PC-9 (cell line): ENCODE results near the gene GRHPR. TPM values are rescaled to one million over a fixed set of nuclear protein-coding genes. Genes with fewer than 3 reads are reported as not detected.

Source experiments
- BruUV-seq: library from RNA; stranded (reverse); fragments of 400-500 nt; replicated peaks from 2 replicates; lab custom pipeline; 2021; lab: Mats Ljungman, UMichigan
- CTCF ChIA-PET: fragments of 300-600 bp; sonication (Branson Sonifier 250); formaldehyde crosslinking; loops from one replicate; lab custom pipeline; 2022; ENCODE audit warnings: antibody characterized with exemption; lab: Charles Lee
- POLR2A ChIA-PET: fragments of 300-600 bp; sonication (Branson Sonifier 250); formaldehyde crosslinking; loops from one replicate; lab custom pipeline; 2022; ENCODE audit warnings: antibody characterized with exemption; ENCODE audit not compliant: unreplicated experiment; lab: Charles Lee
- DNase-seq, 2 experiments: peaks; one replicate each; pipeline versions ENCODE4 v3.0.0 to v3.0.0-alpha.2; 2015 to 2022; ENCODE audit warnings: mixed read lengths in 1 of 2
- H2AFZ ChIP-seq: fragments of 200-600 bp; sonication (generic); 2 replicates; pipeline ENCODE4 v1.8.1; 2017; ENCODE audit warnings: antibody characterized with exemption
- H3F3A ChIP-seq: fragments of 200-600 bp; sonication (generic); 2 replicates; pipeline ENCODE4 v1.8.1; 2017; ENCODE audit warnings: antibody characterized with exemption, mild to moderate bottlenecking, low read depth; ENCODE audit not compliant: insufficient read depth
- H3K27ac ChIP-seq: fragments of 200-600 bp; sonication (generic); 2 replicates; pipeline ENCODE4 v1.6.1; 2016; ENCODE audit warnings: mixed run types
- H3K27me3 ChIP-seq: fragments of 200-600 bp; sonication (generic); 2 replicates; pipeline ENCODE4 v1.6.1; 2016; ENCODE audit warnings: low read depth, mixed run types; ENCODE audit not compliant: insufficient read depth
- H3K36me3 ChIP-seq: fragments of 200-600 bp; sonication (generic); 2 replicates; pipeline ENCODE4 v1.6.1; 2016; ENCODE audit warnings: low read depth, mixed run types
- H3K4me1 ChIP-seq: fragments of 200-600 bp; sonication (generic); replicated peaks from 2 replicates; pipeline ENCODE4 v1.6.1; 2016; ENCODE audit warnings: mixed run types; ENCODE audit not compliant: insufficient read depth
- H3K4me2 ChIP-seq: fragments of 200-600 bp; sonication (generic); 2 replicates; pipeline ENCODE4 v1.6.1; 2017; ENCODE audit warnings: mixed run types
- H3K4me3 ChIP-seq: fragments of 200-600 bp; sonication (generic); 2 replicates; pipeline ENCODE4 v1.6.1; 2016; ENCODE audit warnings: mixed run types
- H3K79me2 ChIP-seq: fragments of 200-600 bp; sonication (generic); 2 replicates; pipeline ENCODE4 v1.6.1; 2017; ENCODE audit warnings: low read depth, mixed run types
- H3K9me2 ChIP-seq: fragments of 200-600 bp; sonication (generic); 2 replicates; pipeline ENCODE4 v1.8.1; 2017; ENCODE audit warnings: mild to moderate bottlenecking; ENCODE audit not compliant: insufficient read depth
- H3K9me3 ChIP-seq: fragments of 200-600 bp; sonication (generic); 2 replicates; pipeline ENCODE4 v1.8.1; 2016; ENCODE audit warnings: low read depth; ENCODE audit not compliant: insufficient read depth
- H4K20me1 ChIP-seq: fragments of 200-600 bp; sonication (generic); 2 replicates; pipeline ENCODE4 v1.8.1; 2017; ENCODE audit not compliant: insufficient read depth
- EZH2 ChIP-seq: fragments of 200-600 bp; sonication (generic); IDR thresholded peaks from 2 replicates; pipeline ENCODE4 v1.8.0; 2017; ENCODE audit warnings: antibody characterized with exemption, low read depth
- intact Hi-C: fragments of 100-400 bp; cut with micrococcal nuclease; formaldehyde crosslinking; loops from one replicate; pipeline ENCODE4 v1.10.0; 2022; ENCODE audit not compliant: unreplicated experiment
- total RNA-seq: library from RNA; stranded (reverse); gene quantifications from 2 replicates; pipeline ENCODE4 v1.2.3, GENCODE V29; 2021
- TF ChIP-seq, protein P1 (sequence below): fragments of 200-600 bp; sonication (generic); conservative IDR thresholded peaks from 2 replicates; pipeline ENCODE4 v1.6.1; 2017; ENCODE audit warnings: mixed run types, antibody characterized with exemption, mild to moderate bottlenecking, moderate library complexity

The GRHPR gene
- total RNA-seq, 1 experiment from 2014 or later: 77.2 TPM

DNA sequence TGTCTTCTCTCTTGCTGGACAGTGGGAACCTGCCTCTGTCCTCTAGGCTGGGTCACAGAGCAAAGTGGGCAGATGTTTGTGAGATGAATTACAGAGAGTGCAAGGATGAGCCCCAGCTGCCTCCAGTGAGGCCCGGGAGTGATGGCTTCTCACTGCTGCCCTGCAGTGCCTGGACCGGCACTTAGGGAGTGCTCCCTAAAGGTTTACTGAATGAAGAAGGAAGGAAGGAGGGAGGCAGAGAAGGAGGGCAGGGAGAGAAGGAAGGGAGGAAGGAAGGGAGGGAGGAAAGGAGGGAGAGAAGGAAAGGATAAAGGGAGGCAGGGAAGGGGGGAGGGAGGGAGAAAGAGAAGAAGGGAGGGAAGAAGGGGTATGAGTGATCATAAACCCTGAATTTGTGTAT, 42.7 kb upstream of the GRHPR start:
- no peak overlapping the region for H3K4me2 ChIP-seq
- H3K9me2 ChIP-seq: no peaks in the 10 kb centered on the region
- H4K20me1 ChIP-seq: no peaks in the 10 kb centered on the region
- TF ChIP-seq, protein P1, sequence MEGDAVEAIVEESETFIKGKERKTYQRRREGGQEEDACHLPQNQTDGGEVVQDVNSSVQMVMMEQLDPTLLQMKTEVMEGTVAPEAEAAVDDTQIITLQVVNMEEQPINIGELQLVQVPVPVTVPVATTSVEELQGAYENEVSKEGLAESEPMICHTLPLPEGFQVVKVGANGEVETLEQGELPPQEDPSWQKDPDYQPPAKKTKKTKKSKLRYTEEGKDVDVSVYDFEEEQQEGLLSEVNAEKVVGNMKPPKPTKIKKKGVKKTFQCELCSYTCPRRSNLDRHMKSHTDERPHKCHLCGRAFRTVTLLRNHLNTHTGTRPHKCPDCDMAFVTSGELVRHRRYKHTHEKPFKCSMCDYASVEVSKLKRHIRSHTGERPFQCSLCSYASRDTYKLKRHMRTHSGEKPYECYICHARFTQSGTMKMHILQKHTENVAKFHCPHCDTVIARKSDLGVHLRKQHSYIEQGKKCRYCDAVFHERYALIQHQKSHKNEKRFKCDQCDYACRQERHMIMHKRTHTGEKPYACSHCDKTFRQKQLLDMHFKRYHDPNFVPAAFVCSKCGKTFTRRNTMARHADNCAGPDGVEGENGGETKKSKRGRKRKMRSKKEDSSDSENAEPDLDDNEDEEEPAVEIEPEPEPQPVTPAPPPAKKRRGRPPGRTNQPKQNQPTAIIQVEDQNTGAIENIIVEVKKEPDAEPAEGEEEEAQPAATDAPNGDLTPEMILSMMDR: no peak
- no peak for TF ChIP-seq EZH2
- BruUV-seq: no TSS peak
- no peaks in the 10 kb centered on the region for H3K27me3 ChIP-seq
- H3K9me3 ChIP-seq: no peaks in the 10 kb centered on the region
- H3K36me3 ChIP-seq: no peaks in the 10 kb centered on the region
- no peak overlapping the region for H2AFZ ChIP-seq
- no peak for DNase-seq
- H3K27ac ChIP-seq: no peak overlapping the region
- no peaks in the 10 kb centered on the region for H3F3A ChIP-seq
- no peaks in the 10 kb centered on the region for H3K79me2 ChIP-seq
- no peaks in the 10 kb centered on the region for H3K4me1 ChIP-seq
- CTCF ChIA-PET: no interaction called here
- intact Hi-C loops: no loop called here
- H3K4me3 ChIP-seq: no peak overlapping the region
- POLR2A ChIA-PET: no interaction called here

DNA sequence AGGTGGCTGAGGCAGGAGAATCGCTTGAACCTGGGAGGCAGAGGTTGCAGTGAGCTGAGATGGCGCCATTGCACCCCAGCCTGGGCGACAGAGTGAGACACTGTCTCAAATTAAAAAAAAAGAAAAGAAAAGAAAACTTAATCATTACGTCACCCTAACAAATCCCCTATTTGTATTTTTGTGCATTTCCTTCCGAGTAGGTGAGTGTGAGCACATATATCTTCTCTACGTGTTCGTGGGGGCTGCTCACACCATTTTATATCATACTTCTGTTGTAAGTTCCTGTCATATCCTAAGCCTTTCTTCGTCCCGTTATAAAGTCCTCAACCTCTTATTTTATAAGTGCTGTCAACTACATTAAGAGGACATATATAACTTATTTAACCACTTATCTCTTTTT, 41.9 kb upstream of the GRHPR start:
- Histone ChIP-seq H3K4me1 (no peaks in the 10 kb centered on the region), H3K9me3 (no peaks in the 10 kb centered on the region), H4K20me1 (no peaks in the 10 kb centered on the region), H3K27ac (no peak overlapping the region), H3K4me2 (no peak overlapping the region), H2AFZ (no peak overlapping the region), H3K4me3 (no peak overlapping the region), H3K27me3 (no peaks in the 10 kb centered on the region), H3F3A (no peaks in the 10 kb centered on the region), H3K9me2 (no peaks in the 10 kb centered on the region), H3K36me3 (no peaks in the 10 kb centered on the region), H3K79me2 (no peaks in the 10 kb centered on the region)
- ChIA-PET POLR2A (no interaction called here), CTCF (no interaction called here)
- no TSS peak for BruUV-seq
- TF ChIP-seq, protein P1: no peak
- TF ChIP-seq EZH2: no peak
- DNase-seq: no peak
- intact Hi-C loops: no loop called here

DNA sequence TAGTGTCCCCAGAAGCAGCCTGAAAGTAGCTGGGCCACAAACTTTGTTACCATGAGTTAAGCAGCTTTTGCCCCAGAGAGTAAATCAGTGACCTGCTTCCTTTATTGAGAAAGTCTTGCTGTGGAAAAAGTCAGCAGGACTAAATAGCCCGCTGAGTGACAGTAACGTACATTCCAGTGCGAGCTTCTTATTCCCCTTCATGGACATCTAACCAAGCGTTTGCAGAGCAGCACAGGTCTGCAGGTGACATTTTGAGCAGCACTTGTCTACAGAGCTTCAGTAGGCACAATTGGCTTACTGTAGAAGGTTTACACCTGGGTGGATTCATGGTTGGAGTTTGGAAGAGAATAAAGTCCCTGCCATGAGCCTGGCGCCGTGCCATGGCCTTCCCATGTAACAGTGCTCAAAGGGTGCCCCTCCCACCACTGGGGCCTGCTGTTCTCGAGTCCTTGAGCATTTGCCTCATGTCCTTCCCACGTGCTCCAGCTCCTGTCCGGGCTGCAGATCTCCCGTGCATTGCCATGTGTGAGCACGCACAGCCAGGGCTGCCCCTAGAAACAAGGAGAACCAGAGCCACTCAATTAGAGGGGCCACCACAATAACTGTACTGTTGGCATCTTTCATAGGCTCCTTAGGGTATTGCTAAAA, 41.3 kb upstream of the GRHPR start:
- Histone ChIP-seq H3K4me3 (no peak overlapping the region), H3K79me2 (no peaks in the 10 kb centered on the region), H3K9me3 (no peaks in the 10 kb centered on the region), H3K27ac (no peak overlapping the region), H2AFZ (no peak overlapping the region), H3K36me3 (no peaks in the 10 kb centered on the region), H3K4me1 (no peaks in the 10 kb centered on the region), H3K9me2 (no peaks in the 10 kb centered on the region), H4K20me1 (no peaks in the 10 kb centered on the region), H3K4me2 (no peak overlapping the region), H3F3A (no peaks in the 10 kb centered on the region), H3K27me3 (no peaks in the 10 kb centered on the region)
- no peak for DNase-seq
- intact Hi-C loops: no loop called here
- CTCF ChIA-PET: no interaction called here
- POLR2A ChIA-PET: no interaction called here
- TF ChIP-seq EZH2: no peak
- TF ChIP-seq, protein P1: no peak
- no TSS peak for BruUV-seq
